H9 (cell line): ENCODE data around the gene ARHGAP1. TPM values are rescaled to one million over a fixed set of nuclear protein-coding genes. Genes with fewer than 3 reads are reported as not detected.
A peak's percentile ranks its signal among the peaks of the same experiment; 100 is the strongest.

Experiments used
- DNase-seq: peaks from one replicate; pipeline ENCODE4 v3.0.0-alpha.2; 2017
- H2AFZ ChIP-seq: one replicate; pipeline ENCODE4 v1.6.1; 2013; ENCODE audit warnings: mild to moderate bottlenecking, low read length, control low read depth, moderate library complexity
- H2AK5ac ChIP-seq: 2 replicates; pipeline ENCODE4 v1.6.1; 2013; ENCODE audit warnings: low read length, control low read depth, mixed read lengths; ENCODE audit not compliant: insufficient read length
- H2BK120ac ChIP-seq: one replicate; pipeline ENCODE4 v1.6.1; 2013; ENCODE audit warnings: low read depth, mild to moderate bottlenecking, low read length, control low read depth, inconsistent platforms; ENCODE audit not compliant: poor library complexity, severe bottlenecking
- H2BK12ac ChIP-seq: 2 replicates; pipeline ENCODE4 v1.6.1; 2013; ENCODE audit warnings: low read length, control low read depth, mixed read lengths, low read depth; ENCODE audit not compliant: insufficient read length
- H2BK15ac ChIP-seq: 2 replicates; pipeline ENCODE4 v1.6.1; 2013; ENCODE audit warnings: low read depth, low read length, control low read depth
- H2BK20ac ChIP-seq: one replicate; pipeline ENCODE4 v1.6.1; 2013; ENCODE audit warnings: low read depth, mild to moderate bottlenecking, low read length, control low read depth, inconsistent platforms; ENCODE audit not compliant: poor library complexity, severe bottlenecking
- H2BK5ac ChIP-seq: 2 replicates; pipeline ENCODE4 v1.6.1; 2013; ENCODE audit warnings: low read length, control low read depth, mixed read lengths; ENCODE audit not compliant: insufficient read length
- H3K14ac ChIP-seq: 2 replicates; pipeline ENCODE4 v1.6.1; 2013; ENCODE audit warnings: low read length, control low read depth; ENCODE audit not compliant: insufficient read depth
- H3K18ac ChIP-seq: 2 replicates; pipeline ENCODE4 v1.6.1; 2013; ENCODE audit warnings: low read depth, mild to moderate bottlenecking, mixed read lengths, low read length, control low read depth; ENCODE audit not compliant: insufficient read length
- H3K23ac ChIP-seq: 2 replicates; pipeline ENCODE4 v1.6.1; 2013; ENCODE audit warnings: low read length, control low read depth, mixed read lengths, low read depth; ENCODE audit not compliant: insufficient read length
- H3K23me2 ChIP-seq: 2 replicates; pipeline ENCODE4 v1.6.1; 2013; ENCODE audit warnings: low read depth, mild to moderate bottlenecking, mixed read lengths, low read length, control low read depth; ENCODE audit not compliant: insufficient read length, poor library complexity, severe bottlenecking
- H3K27ac ChIP-seq: 2 replicates; pipeline ENCODE4 v1.5.1; 2013; ENCODE audit warnings: low read length, control low read depth, mixed read lengths, low read depth; ENCODE audit not compliant: insufficient read length
- H3K27me3 ChIP-seq: 2 replicates; pipeline ENCODE4 v1.6.1; 2013; ENCODE audit warnings: low read length, control low read depth, inconsistent platforms; ENCODE audit not compliant: insufficient read depth
- H3K4ac ChIP-seq: 2 replicates; pipeline ENCODE4 v1.6.1; 2013; ENCODE audit warnings: low read depth, mild to moderate bottlenecking, control low read depth, inconsistent platforms, low read length, moderate library complexity
- H3K4me1 ChIP-seq: 2 replicates; pipeline ENCODE4 v1.6.1; 2013; ENCODE audit warnings: low read length, control low read depth, inconsistent platforms; ENCODE audit not compliant: insufficient read depth
- H3K4me2 ChIP-seq: 2 replicates; pipeline ENCODE4 v1.6.1; 2013; ENCODE audit warnings: low read length, control low read depth, mixed read lengths; ENCODE audit not compliant: insufficient read length, insufficient read depth
- H3K56ac ChIP-seq: 2 replicates; pipeline ENCODE4 v1.6.1; 2013; ENCODE audit warnings: low read depth, mild to moderate bottlenecking, mixed read lengths, low read length, control low read depth; ENCODE audit not compliant: insufficient read length
- H3K79me1 ChIP-seq: 2 replicates; pipeline ENCODE4 v1.6.1; 2013; ENCODE audit warnings: low read depth, mild to moderate bottlenecking, moderate library complexity, low read length, control low read depth, inconsistent platforms; ENCODE audit not compliant: insufficient read depth, poor library complexity, severe bottlenecking
- H3K79me2 ChIP-seq: 2 replicates; pipeline ENCODE4 v1.6.1; 2013; ENCODE audit warnings: low read length, control low read depth, inconsistent platforms; ENCODE audit not compliant: insufficient read depth
- H3K9ac ChIP-seq: 2 replicates; pipeline ENCODE4 v1.6.1; 2013; ENCODE audit warnings: low read length, control low read depth, mixed read lengths; ENCODE audit not compliant: insufficient read length; ENCODE audit errors: extremely low read depth
- H3K9me3 ChIP-seq: one replicate; pipeline ENCODE4 v1.6.1; 2013; ENCODE audit warnings: low read depth, low read length, inconsistent platforms; ENCODE audit not compliant: control insufficient read depth
- H3T11ph ChIP-seq: one replicate; pipeline ENCODE4 v1.6.1; 2013; ENCODE audit warnings: mild to moderate bottlenecking, low read length, control low read depth, inconsistent platforms
- H4K20me1 ChIP-seq: one replicate; pipeline ENCODE4 v1.6.1; 2013; ENCODE audit not compliant: control insufficient read depth, insufficient read length, insufficient read depth
- H4K5ac ChIP-seq: 2 replicates; pipeline ENCODE4 v1.6.1; 2013; ENCODE audit warnings: low read depth, mild to moderate bottlenecking, mixed read lengths, low read length, control low read depth; ENCODE audit not compliant: insufficient read length
- H4K8ac ChIP-seq: replicated peaks from 2 replicates; pipeline ENCODE4 v1.6.1; 2013; ENCODE audit warnings: low read length, control low read depth, mixed read lengths, low read depth; ENCODE audit not compliant: insufficient read length
- H4K91ac ChIP-seq: 2 replicates; pipeline ENCODE4 v1.6.1; 2013; ENCODE audit warnings: low read depth, mild to moderate bottlenecking, moderate library complexity, mixed read lengths, low read length, control low read depth; ENCODE audit not compliant: insufficient read length
- H3K27ac Mint-ChIP-seq, 3 experiments: 2 replicates in 2 of 3; 3 replicates in 1 of 3; pipeline ENCODE4 v1.8.0; 2020 to 2021; ENCODE audit warnings: mixed read lengths in 3 of 3, mild to moderate bottlenecking in 1 of 3, moderate library complexity in 1 of 3
- H3K27me3 Mint-ChIP-seq: 2 replicates; pipeline ENCODE4 v1.8.0; 2021; ENCODE audit warnings: low read depth, mild to moderate bottlenecking, moderate library complexity, mixed read lengths
- H3K36me3 Mint-ChIP-seq, 3 experiments: 2 replicates in 2 of 3; 3 replicates in 1 of 3; pipeline ENCODE4 v1.8.0; 2020 to 2021; ENCODE audit warnings: low read depth in 3 of 3, mixed read lengths in 3 of 3; ENCODE audit not compliant: insufficient read depth in 1 of 3
- H3K4me1 Mint-ChIP-seq, 2 experiments: 2 replicates each; pipeline ENCODE4 v1.8.0; 2020; ENCODE audit warnings: mixed read lengths in 2 of 2
- H3K4me3 Mint-ChIP-seq, 2 experiments: 2 replicates in 1 of 2; 3 replicates in 1 of 2; pipeline ENCODE4 v1.8.0; 2020 to 2021; ENCODE audit warnings: mild to moderate bottlenecking in 2 of 2, mixed read lengths in 2 of 2, moderate library complexity in 1 of 2
- H3K9me3 Mint-ChIP-seq, 2 experiments: 2 replicates in 1 of 2; 3 replicates in 1 of 2; pipeline ENCODE4 v1.8.0; 2020; ENCODE audit warnings: mild to moderate bottlenecking in 2 of 2, mixed read lengths in 2 of 2, moderate library complexity in 1 of 2
- WGBS: extraction: QIAGEN DNeasy Blood & Tissue Kit; methylation state at CpG from one replicate; pipeline ENCODE4 v1.1.7; 2013; ENCODE audit warnings: missing lambda C conversion rate, low lambda C conversion rate, mixed read lengths; ENCODE audit not compliant: insufficient read length; ENCODE audit errors: extremely low coverage; 5-methylcytosine and 5-hydroxymethylcytosine counted together
- total RNA-seq: library from RNA; stranded (reverse); gene quantifications from 2 replicates; pipeline ENCODE4 v1.2.1, GENCODE V29; 2021
- TF ChIP-seq, protein P1 (sequence below): fragments of 200-600 bp; sonication (generic); conservative IDR thresholded peaks from 3 replicates; pipeline ENCODE4 v1.8.0; 2021; ENCODE audit warnings: antibody characterized with exemption, mild to moderate bottlenecking

The ARHGAP1 gene
- total RNA-seq, 1 experiment from 2014 or later: 45.3 TPM

DNA sequence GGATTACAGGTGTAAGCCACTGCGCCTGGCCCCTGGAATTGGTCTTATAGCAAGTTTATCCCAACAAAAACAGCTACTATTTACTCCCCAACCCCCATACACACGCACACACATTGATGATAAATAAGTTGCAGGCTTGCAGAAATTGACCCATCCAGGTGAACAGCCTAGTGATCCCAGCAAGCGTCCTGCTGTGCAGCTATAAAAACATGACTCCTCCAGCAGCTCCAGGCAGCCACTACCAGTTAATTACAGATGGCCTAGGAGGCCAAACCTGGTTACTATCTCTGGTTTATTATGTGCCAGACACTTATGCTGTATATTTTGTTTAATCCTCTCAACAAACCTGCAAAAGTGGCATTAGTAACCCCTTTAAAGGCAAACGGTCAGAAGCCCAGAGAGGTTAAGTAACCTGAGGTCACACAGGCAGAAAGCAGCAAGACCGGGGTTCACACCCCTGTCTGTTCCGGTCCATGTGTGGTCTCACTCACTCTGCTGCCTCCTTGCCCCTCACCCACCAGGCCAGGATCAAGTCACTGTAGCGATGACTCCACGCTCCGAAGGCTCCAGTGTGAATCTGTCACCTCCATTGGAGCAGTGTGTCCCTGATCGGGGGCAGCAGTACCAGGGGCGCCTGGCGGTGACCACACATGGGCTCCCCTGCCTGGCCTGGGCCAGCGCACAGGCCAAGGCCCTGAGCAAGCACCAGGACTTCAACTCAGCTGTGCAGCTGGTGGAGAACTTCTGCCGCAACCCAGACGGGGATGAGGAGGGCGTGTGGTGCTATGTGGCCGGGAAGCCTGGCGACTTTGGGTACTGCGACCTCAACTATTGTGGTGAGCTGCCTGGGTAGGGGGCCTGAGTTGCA, 25.2 kb upstream of the ARHGAP1 start:
- Mint-ChIP-seq H3K4me3 (no peak overlapping the region), H3K36me3 (no peaks in the 10 kb centered on the region), H3K27me3 (no peaks in the 10 kb centered on the region; the same call in none of the 2 replicates), H3K9me3 (no peaks in the 10 kb centered on the region), H3K27ac (peak overlapping the region in 1 of 3 experiments; percentile 65; a peak in 3 of 7 replicates), H3K4me1 (peaks cover 9 to 15% of the 10 kb centered on the region in 2 experiments)
- H2AK5ac ChIP-seq: no peak overlapping the region
- no peaks in the 10 kb centered on the region for H4K20me1 ChIP-seq
- no peaks in the 10 kb centered on the region for H3K9me3 ChIP-seq
- no peak overlapping the region for H3T11ph ChIP-seq
- H3K14ac ChIP-seq: no peak overlapping the region
- no peak overlapping the region for H2BK120ac ChIP-seq
- H3K27me3 ChIP-seq: no peaks in the 10 kb centered on the region
- TF ChIP-seq, protein P1, sequence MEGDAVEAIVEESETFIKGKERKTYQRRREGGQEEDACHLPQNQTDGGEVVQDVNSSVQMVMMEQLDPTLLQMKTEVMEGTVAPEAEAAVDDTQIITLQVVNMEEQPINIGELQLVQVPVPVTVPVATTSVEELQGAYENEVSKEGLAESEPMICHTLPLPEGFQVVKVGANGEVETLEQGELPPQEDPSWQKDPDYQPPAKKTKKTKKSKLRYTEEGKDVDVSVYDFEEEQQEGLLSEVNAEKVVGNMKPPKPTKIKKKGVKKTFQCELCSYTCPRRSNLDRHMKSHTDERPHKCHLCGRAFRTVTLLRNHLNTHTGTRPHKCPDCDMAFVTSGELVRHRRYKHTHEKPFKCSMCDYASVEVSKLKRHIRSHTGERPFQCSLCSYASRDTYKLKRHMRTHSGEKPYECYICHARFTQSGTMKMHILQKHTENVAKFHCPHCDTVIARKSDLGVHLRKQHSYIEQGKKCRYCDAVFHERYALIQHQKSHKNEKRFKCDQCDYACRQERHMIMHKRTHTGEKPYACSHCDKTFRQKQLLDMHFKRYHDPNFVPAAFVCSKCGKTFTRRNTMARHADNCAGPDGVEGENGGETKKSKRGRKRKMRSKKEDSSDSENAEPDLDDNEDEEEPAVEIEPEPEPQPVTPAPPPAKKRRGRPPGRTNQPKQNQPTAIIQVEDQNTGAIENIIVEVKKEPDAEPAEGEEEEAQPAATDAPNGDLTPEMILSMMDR: no peak
- no peak overlapping the region for H3K4me2 ChIP-seq
- no peak overlapping the region for H4K5ac ChIP-seq
- H3K79me2 ChIP-seq: no peaks in the 10 kb centered on the region
- H3K9ac ChIP-seq: no peak overlapping the region
- no peak overlapping the region for H3K23ac ChIP-seq
- DNase-seq: no peak
- 0 out of 2 replicates have a peak, but pooled peaks cover 3% of the 10 kb centered on the region for H3K4me1 ChIP-seq
- H3K27ac ChIP-seq: no peak overlapping the region
- no peak overlapping the region for H4K91ac ChIP-seq
- H3K56ac ChIP-seq: no peak overlapping the region
- no peak overlapping the region for H3K4ac ChIP-seq
- H2AFZ ChIP-seq: no peak overlapping the region
- H2BK15ac ChIP-seq: no peak overlapping the region
- H2BK20ac ChIP-seq: no peak overlapping the region
- H3K79me1 ChIP-seq: no peaks in the 10 kb centered on the region
- no CpG with 5 or more reads among the region's 19 CpGs for WGBS
- no peak overlapping the region for H3K18ac ChIP-seq
- H2BK12ac ChIP-seq: no peak overlapping the region
- no peak overlapping the region for H2BK5ac ChIP-seq
- no peak overlapping the region for H4K8ac ChIP-seq
- H3K23me2 ChIP-seq: no peaks in the 10 kb centered on the region
